Right renal pelvis (tissue), 4 donors: Measurements from ENCODE around the gene GRB7. TPM values are rescaled to one million over a fixed set of nuclear protein-coding genes. Genes with fewer than 3 reads are reported as not detected.
"Not testable (repeated sequence)": the region's sequence is repeated elsewhere in the genome, so short reads cannot be mapped to it uniquely, and the experiment has no call there.

Source experiments
- DNase-seq, 4 donors: peaks; one replicate each; pipeline ENCODE4 v3.0.0-alpha.2; 2013; ENCODE audit warnings: low read depth in 4 of 4, low spot score in 3 of 4, missing footprints in 1 of 4
- polyA plus RNA-seq, 4 donors: library from polyadenylated mRNA; unstranded; fragments of 120-200 nt; gene quantifications; one replicate each; pipeline ENCODE4 v1.2.1, GENCODE V29; 2013; ENCODE audit not compliant: insufficient read length in 4 of 4

The GRB7 gene
- polyA plus RNA-seq, 4 donors, result 33.5 to 40.5 (median 39.2) TPM

DNA sequence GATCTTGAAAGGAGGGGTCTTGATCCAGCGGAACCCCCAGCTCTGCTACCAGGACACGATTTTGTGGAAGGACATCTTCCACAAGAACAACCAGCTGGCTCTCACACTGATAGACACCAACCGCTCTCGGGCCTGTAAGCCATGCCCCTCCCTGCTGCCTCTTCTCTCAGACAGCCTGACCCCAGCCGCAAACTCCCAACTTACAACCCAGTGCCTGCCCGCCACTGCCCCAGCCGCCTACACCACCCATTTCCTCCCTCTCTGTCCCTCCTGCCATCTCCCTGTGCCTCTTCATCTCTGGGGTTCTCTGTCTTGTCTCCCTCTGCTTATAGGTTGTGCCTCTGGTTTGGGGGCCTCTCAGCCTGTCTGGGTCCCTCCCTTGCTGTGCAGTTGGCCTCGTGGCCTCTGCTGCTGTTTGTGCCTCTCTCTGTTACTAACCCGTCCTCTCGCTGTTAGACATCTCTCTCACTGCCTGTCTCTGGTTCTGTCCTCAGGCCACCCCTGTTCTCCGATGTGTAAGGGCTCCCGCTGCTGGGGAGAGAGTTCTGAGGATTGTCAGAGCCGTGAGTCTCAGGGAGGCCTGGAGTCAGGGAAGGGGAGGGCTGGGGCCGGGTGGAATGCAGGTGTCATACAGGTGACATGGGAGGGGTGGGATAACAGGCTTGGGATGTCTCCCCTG lies 28.3 kb upstream of the GRB7 start:
- DNase-seq, result no peak

DNA sequence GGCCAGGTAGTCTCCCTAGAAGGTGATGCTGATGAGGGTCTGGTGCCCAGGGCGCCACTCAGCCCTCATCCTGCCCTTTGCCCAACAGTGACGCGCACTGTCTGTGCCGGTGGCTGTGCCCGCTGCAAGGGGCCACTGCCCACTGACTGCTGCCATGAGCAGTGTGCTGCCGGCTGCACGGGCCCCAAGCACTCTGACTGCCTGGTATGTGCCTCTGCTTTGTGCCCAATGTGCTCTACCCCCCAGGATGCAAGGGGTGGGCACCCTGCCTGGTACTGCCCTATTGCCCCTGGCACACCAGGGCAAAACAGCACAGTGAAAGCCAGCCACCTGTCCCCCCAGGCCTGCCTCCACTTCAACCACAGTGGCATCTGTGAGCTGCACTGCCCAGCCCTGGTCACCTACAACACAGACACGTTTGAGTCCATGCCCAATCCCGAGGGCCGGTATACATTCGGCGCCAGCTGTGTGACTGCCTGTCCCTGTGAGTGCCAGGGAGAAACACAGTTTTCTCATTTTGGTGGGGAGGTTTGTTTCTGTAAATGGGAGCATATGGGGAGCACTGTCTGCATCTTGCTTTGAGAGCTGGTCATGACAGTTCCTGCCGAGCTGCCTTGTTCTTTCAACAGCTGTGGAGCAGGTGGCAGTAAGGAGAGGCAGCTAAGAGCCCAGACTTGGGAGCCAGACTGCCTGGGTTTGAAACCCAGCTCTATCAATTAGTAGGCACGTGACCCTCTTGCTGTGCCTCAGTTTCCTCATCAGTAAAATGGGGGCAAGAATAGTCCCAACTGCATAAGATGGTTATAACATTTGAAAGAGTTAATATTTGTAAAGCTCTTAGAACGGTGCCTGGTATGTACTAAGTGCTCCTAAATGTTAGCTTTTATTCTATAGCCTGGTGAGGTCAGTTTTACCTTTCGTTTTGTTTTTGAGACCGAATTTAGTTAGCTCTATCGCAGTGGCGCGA lies 27.5 kb upstream of the GRB7 start:
- DNase-seq, result no peak

DNA sequence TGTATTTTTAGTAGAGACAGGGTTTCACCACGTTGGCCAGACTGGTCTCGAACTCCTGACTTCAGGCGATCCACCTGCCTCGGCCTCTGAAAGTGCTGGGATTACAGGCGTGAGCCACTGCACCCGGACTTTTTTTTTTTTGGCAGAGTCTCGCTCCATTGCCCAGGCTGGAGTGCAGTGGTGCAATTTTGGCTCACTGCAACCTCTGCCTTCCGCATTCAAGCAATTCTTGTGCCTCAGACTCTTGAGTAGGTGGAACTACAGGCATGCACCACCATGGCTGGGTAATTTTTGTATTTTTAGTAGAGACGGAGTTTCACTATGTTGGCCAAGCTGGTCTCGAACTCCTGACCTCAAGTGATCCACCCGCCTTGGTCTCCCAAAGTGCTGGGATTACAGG lies 26.7 kb upstream of the GRB7 start:
- DNase-seq, result not testable (repeated sequence)

DNA sequence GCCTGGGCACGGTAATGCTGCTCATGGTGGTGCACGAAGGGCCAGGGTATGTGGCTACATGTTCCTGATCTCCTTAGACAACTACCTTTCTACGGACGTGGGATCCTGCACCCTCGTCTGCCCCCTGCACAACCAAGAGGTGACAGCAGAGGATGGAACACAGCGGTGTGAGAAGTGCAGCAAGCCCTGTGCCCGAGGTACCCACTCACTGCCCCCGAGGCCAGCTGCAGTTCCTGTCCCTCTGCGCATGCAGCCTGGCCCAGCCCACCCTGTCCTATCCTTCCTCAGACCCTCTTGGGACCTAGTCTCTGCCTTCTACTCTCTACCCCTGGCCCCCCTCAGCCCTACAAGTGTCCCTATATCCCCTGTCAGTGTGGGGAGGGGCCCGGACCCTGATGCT lies 25.9 kb upstream of the GRB7 start:
- DNase-seq, result no peak

DNA sequence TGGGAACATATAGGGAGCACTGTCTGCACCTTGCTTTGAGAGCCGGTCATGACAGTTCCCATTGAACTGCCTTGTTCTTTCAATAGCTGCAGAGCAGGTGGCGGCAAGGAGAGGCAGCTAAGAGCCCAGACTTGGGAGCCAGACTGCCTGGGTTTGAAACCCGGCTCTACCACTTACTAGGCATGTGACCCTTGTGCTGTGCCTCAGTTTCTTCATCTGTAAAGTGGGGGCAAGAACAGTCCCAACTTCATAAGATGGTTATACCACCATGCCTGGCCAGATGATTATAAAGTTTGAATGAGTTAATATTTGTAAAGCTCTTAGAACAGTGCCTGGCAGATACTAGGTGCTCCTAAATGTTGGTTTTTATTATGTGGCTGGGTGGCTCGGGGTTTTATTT lies 23.5 kb upstream of the GRB7 start:
- DNase-seq, result no peak

DNA sequence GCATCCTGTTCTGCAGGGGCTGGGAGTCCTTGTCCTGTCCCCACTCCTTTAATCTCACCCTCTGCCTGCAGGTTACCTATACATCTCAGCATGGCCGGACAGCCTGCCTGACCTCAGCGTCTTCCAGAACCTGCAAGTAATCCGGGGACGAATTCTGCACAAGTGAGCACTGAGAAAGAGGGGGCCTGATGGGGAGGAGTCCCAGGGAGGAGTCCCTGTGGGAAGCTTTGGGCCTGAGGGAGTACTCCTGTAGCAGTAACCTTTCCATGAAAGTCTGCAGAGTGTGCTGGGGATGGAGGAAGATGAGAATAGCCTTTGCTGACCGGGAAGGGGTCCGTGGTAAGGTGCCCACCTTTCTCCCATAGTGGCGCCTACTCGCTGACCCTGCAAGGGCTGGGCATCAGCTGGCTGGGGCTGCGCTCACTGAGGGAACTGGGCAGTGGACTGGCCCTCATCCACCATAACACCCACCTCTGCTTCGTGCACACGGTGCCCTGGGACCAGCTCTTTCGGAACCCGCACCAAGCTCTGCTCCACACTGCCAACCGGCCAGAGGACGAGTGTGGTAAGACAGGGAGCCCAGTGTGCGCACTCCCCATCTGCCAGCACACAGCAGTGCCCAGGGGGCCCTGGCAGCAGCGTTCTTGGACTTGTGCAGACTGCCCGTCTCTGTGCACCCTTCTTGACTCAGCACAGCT lies 22.2 kb upstream of the GRB7 start:
- DNase-seq, result no peak

DNA sequence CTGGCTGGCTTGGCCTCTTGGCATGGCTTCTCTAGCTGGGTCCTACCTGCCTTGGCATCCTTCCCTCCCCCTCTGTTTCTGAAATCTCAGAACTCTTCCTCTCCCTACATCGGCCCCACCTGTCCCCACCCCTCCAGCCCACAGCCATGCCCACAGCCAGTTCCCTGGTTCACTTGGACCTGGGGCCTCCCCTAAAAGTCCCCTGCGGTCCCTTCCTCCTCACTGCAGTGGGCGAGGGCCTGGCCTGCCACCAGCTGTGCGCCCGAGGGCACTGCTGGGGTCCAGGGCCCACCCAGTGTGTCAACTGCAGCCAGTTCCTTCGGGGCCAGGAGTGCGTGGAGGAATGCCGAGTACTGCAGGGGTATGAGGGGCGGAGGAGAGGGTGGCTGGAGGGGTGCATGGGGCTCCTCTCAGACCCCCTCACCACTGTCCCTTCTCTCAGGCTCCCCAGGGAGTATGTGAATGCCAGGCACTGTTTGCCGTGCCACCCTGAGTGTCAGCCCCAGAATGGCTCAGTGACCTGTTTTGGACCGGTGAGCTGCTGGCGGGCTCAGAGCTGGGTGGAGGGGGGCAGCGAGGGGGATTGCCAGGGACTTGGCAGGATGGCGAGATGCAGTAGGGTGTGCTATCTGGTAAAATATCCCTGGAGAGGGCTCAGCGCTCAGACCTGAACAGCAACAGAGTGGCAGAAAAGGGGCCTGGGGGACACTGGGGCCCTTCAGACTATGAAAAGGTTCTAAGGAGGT lies 21.5 kb upstream of the GRB7 start:
- no peak for DNase-seq

DNA sequence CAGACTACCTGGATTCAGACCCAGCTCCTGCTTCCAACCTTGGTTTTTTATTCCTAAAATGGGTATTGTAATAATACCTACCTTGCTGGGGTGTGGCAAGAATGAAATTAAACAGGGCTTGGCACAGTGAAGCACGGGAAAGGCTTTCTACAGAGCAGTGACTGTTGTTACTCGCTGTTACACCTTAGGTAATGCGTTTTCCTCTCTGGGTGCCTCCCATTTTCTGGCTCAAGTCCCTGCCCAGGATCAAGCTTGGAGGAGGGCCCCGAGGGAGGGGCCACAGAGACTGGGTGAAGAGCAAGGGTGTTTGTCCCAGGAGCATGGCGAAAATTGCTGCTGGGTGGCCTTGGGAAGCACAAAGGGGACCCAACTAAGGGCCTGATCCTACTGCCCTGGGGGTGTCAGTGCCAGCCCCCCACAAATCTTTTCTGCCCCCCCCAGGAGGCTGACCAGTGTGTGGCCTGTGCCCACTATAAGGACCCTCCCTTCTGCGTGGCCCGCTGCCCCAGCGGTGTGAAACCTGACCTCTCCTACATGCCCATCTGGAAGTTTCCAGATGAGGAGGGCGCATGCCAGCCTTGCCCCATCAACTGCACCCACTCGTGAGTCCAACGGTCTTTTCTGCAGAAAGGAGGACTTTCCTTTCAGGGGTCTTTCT lies 20.7 kb upstream of the GRB7 start:
- DNase-seq, result no peak

DNA sequence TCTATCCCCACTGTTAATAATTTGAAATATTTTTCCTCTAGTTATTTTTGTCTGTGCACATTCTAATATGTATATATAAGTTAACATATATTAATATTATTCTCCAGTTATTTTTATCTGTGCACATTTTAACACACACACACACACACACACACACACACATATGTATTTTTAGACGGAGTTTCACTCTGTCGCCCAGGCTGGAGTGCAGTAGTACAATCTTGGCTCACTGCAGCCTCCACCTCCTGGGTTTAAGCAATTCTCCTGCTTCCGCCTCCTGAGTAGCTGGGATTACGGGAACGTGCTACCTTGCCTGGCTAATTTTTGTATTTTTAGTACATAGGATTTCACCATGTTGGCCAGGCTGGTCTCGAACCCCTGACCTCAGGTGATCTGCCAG lies 20.1 kb upstream of the GRB7 start:
- DNase-seq, result no peak

DNA sequence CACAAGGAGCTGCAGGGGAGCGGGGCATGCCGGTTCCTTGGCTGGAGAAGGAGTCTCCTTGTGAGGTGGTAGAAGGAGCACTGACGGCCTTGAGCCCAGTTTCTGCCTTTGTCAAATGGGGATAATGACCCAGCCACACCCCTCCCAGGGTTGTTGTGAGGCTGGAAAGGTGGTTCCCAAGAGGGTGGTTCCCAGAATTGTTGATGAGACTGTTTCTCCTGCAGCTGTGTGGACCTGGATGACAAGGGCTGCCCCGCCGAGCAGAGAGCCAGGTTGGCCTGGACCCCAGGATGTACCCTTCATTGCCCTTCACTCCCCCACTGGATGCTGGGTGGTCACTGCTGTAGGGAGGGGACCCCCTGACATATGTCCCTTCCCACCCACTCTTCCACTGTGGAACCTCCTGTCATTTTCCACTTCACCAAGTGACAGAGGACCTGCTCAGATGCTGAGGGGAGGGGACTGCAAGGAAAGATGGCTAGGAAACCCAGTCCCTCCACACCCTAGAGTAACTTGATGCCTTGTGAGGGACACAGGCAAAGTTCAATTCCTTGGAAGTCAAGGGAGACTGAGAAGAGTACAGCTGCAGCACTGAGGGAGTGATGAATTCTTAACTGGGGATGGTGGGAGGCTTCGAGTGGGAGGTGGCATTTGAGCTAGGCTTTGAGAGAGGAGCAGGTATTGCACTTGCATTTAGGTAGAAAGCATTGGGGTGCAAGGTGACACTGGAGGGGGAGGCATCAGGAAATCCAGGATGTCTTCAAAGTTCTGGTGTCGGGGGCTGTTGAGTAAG lies 18.0 kb upstream of the GRB7 start:
- no peak for DNase-seq

DNA sequence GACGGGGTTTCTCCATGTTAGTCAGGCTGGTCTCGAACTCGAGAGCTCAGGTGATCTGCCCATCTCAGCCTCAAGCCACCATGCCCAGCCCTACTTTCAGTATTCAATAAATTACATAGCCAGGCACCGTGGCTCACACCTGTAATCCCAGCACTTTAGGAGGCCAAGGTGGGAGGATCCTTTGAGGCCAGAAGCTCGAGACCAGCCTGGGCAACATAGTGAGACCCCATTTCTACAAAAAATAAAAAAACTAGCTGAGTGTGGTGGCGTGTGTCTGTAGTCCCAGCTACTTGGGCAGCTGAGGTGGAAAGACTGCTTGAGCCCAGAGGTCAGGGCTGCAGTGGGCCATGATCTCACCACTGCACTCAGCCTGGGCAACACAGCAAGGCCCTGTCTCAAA lies 15.6 kb upstream of the GRB7 start:
- no peak for DNase-seq

DNA sequence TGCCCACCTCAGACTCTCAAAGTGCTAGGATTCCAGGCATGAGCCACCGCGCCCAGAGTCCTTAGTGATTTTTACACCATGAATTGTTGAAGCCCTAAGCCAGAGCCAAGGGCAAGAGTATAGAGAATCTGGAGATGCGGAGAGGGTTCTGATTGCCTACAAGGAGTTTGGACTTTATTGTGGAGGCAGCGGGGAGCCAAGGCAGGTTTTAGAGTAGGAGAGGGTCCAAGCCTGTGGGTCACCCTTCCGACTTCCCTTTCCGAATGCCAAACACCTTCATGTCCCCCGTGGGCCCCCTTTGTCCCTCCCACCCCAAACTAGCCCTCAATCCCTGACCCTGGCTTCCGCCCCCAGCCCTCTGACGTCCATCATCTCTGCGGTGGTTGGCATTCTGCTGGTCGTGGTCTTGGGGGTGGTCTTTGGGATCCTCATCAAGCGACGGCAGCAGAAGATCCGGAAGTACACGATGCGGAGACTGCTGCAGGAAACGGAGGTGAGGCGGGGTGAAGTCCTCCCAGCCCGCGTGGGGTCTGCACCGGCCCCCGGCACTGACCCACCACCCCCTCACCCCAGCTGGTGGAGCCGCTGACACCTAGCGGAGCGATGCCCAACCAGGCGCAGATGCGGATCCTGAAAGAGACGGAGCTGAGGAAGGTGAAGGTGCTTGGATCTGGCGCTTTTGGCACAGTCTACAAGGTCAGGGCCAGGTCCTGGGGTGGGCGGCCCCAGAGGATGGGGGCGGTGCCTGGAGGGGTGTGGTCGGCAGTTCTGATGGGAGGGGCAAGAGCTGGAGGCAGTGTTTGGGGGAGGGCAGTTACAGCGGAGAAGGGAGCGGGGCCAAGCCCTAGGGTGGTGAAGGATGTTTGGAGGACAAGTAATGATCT lies 14.5 kb upstream of the GRB7 start:
- DNase-seq, result no peak

DNA sequence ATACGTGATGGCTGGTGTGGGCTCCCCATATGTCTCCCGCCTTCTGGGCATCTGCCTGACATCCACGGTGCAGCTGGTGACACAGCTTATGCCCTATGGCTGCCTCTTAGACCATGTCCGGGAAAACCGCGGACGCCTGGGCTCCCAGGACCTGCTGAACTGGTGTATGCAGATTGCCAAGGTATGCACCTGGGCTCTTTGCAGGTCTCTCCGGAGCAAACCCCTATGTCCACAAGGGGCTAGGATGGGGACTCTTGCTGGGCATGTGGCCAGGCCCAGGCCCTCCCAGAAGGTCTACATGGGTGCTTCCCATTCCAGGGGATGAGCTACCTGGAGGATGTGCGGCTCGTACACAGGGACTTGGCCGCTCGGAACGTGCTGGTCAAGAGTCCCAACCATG lies 13.0 kb upstream of the GRB7 start:
- DNase-seq, result no peak

DNA sequence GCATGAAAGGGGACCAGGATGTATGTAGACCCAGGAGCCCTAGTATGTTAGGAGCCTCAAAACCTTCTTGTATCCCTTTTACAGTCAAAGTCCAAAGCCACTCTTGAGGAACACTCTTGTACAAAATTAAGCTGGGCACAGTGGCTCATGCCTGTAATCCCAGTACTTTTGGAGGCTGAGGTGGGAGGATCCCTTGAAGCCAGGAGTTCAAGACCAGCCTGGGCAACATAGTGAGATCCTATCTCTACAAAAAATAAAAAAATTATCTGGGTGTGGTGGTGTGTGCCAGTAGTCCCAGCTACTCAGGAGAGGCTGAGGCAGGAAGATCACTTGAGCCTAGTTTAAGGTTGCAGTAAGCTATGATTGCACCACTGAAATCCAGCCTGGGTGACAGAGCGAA lies 11.8 kb upstream of the GRB7 start:
- not testable (repeated sequence) for DNase-seq

DNA sequence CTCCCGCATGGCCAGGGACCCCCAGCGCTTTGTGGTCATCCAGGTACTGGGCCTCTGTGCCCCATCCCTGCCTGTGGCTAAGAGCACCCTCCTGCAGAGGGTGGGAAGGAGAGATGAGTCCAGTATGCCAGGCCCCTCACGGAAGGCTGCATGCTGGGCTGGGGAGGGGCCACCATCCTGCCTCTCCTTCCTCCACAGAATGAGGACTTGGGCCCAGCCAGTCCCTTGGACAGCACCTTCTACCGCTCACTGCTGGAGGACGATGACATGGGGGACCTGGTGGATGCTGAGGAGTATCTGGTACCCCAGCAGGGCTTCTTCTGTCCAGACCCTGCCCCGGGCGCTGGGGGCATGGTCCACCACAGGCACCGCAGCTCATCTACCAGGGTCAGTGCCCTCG lies 11.1 kb upstream of the GRB7 start:
- no peak for DNase-seq

DNA sequence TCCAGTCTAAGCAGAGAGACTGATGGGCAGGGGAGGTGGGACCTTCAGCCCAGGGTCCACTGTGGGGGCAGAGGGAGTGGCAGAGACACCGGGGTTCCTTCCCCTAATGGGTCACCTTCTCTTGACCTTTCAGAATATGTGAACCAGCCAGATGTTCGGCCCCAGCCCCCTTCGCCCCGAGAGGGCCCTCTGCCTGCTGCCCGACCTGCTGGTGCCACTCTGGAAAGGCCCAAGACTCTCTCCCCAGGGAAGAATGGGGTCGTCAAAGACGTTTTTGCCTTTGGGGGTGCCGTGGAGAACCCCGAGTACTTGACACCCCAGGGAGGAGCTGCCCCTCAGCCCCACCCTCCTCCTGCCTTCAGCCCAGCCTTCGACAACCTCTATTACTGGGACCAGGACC lies 10.2 kb upstream of the GRB7 start:
- DNase-seq, result no peak

DNA sequence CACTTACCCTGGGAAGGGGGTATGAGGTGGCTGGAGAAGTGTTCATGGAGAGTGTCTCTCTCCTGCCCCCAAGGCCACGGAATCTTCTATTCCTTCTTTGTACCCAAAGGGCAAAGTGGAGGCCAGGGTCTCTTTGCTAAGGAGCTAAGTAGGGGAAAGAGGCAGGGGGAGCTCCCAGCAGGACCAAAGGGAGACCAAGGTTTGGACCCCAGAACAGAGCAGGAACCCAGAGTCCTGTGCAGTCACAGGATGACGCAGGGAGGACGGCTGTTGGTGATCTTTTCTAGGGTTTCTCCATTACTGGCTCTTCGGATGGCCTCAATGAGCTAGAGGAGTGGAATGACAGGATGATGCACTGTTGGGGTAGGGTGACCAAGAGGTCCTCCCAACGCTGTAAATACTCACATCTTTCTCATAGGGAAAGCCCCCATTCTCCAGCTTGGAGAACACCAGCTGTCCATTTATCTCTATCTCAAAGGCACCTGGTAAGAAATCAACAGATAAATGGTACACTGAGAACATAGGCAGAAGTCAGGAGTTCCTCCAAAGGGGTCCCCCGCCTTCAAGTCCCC lies 8.4 kb upstream of the GRB7 start:
- DNase-seq, result no peak
